CD14-positive monocyte (primary cell): Measurements from ENCODE around the gene DNAJC1. TPM values are rescaled to one million over a fixed set of nuclear protein-coding genes. Genes with fewer than 3 reads are reported as not detected.

Source experiments
- DNase-seq, 3 donors: peaks; one replicate each; pipeline ENCODE4 v3.0.0-alpha.2; 2011 to 2022
- H2AFZ ChIP-seq: 2 replicates; pipeline ENCODE4 v1.6.0; 2012; ENCODE audit warnings: mild to moderate bottlenecking, low read depth, low read length, inconsistent platforms; ENCODE audit not compliant: insufficient read depth, poor library complexity, severe bottlenecking
- H3K27ac ChIP-seq, 2 donors: 1 replicate in 1 of 2; 2 replicates in 1 of 2; pipeline ENCODE4 v1.5.1; 2012 to 2013; ENCODE audit warnings: low read length in 2 of 2, control low read depth in 1 of 2, inconsistent platforms in 1 of 2, low read depth in 1 of 2, mild to moderate bottlenecking in 1 of 2
- H3K27me3 ChIP-seq, 2 donors: one replicate each; pipeline versions ENCODE4 v1.6.0 to v1.6.1; 2011 to 2013; ENCODE audit warnings: low read length in 2 of 2; ENCODE audit not compliant: control insufficient read depth in 2 of 2, insufficient read depth in 2 of 2
- H3K36me3 ChIP-seq, 2 donors: replicated peaks in 1 of 2; 1 replicate in 1 of 2; 2 replicates in 1 of 2; pipeline versions ENCODE4 v1.5.1 to v1.6.1; 2012 to 2013; ENCODE audit warnings: low read length in 2 of 2, control low read depth in 1 of 2, inconsistent platforms in 1 of 2, mild to moderate bottlenecking in 1 of 2; ENCODE audit not compliant: insufficient read depth in 2 of 2, control insufficient read depth in 1 of 2
- H3K4me1 ChIP-seq, 2 donors: 1 replicate in 1 of 2; 2 replicates in 1 of 2; pipeline versions ENCODE4 v1.5.1 to v1.6.1; 2012 to 2013; ENCODE audit warnings: low read length in 2 of 2, control low read depth in 1 of 2, inconsistent platforms in 1 of 2, mild to moderate bottlenecking in 1 of 2, moderate library complexity in 1 of 2; ENCODE audit not compliant: insufficient read depth in 2 of 2, control insufficient read depth in 1 of 2
- H3K4me2 ChIP-seq: replicated peaks from 2 replicates; pipeline ENCODE3; 2012; ENCODE audit warnings: low read length, moderate library complexity, mild to moderate bottlenecking; ENCODE audit not compliant: poor library complexity, severe bottlenecking; ENCODE audit errors: extremely low read depth
- H3K4me3 ChIP-seq, 3 experiments: fragments of 200-600 bp in 1 of 3; sonication (generic) in 1 of 3; replicated peaks in 1 of 3; 1 replicate in 2 of 3; 2 replicates in 1 of 3; pipeline ENCODE4 v1.5.1; 2011 to 2013; ENCODE audit warnings: low read length in 3 of 3, mild to moderate bottlenecking in 3 of 3, control low read depth in 2 of 3, low read depth in 2 of 3, inconsistent platforms in 1 of 3, moderate library complexity in 1 of 3
- H3K79me2 ChIP-seq: 2 replicates; pipeline ENCODE4 v1.6.0; 2012; ENCODE audit warnings: mild to moderate bottlenecking, control low read depth, inconsistent platforms, low read length, moderate library complexity; ENCODE audit not compliant: insufficient read depth
- H3K9ac ChIP-seq: 2 replicates; pipeline ENCODE4 v1.6.0; 2017; ENCODE audit warnings: low read length, mild to moderate bottlenecking; ENCODE audit not compliant: insufficient read depth, poor library complexity, severe bottlenecking
- H3K9me3 ChIP-seq, 2 donors: replicated peaks in 1 of 2; 1 replicate in 1 of 2; 2 replicates in 1 of 2; pipeline versions ENCODE4 v1.5.1 to v1.6.1; 2012 to 2013; ENCODE audit warnings: low read length in 2 of 2, control low read depth in 1 of 2; ENCODE audit not compliant: control insufficient read depth in 1 of 2, insufficient read depth in 1 of 2
- H4K20me1 ChIP-seq: 2 replicates; pipeline ENCODE4 v1.6.0; 2012; ENCODE audit warnings: mild to moderate bottlenecking, low read length, control low read depth, moderate library complexity; ENCODE audit not compliant: insufficient read depth
- H3K27ac Mint-ChIP-seq, 7 donors: one replicate each; pipeline ENCODE4 v1.8.0; 2020; ENCODE audit warnings: mild to moderate bottlenecking in 7 of 7, mixed read lengths in 7 of 7, moderate library complexity in 6 of 7, inconsistent platforms in 2 of 7
- H3K27me3 Mint-ChIP-seq, 3 donors: one replicate each; pipeline ENCODE4 v1.8.0; 2021 to 2022; ENCODE audit warnings: low read depth in 3 of 3, mild to moderate bottlenecking in 3 of 3, mixed read lengths in 3 of 3, moderate library complexity in 3 of 3, inconsistent platforms in 1 of 3
- H3K36me3 Mint-ChIP-seq, 2 donors: one replicate each; pipeline ENCODE4 v1.8.0; 2020; ENCODE audit warnings: mixed read lengths in 2 of 2, inconsistent platforms in 1 of 2, mild to moderate bottlenecking in 1 of 2
- H3K4me1 Mint-ChIP-seq: one replicate; pipeline ENCODE4 v1.8.0; 2020; ENCODE audit warnings: mild to moderate bottlenecking, mixed read lengths
- H3K4me3 Mint-ChIP-seq, 2 donors: one replicate each; pipeline ENCODE4 v1.8.0; 2020; ENCODE audit warnings: mild to moderate bottlenecking in 2 of 2, mixed read lengths in 2 of 2, moderate library complexity in 1 of 2
- H3K9me3 Mint-ChIP-seq, 7 donors: one replicate each; pipeline ENCODE4 v1.8.0; 2020 to 2022; ENCODE audit warnings: mixed read lengths in 7 of 7, mild to moderate bottlenecking in 6 of 7, moderate library complexity in 6 of 7, inconsistent platforms in 2 of 7
- CTCF ChIP-seq: fragments of 200-600 bp; IDR thresholded peaks from one replicate; pipeline ENCODE4 v1.8.0; 2022; ENCODE audit warnings: antibody characterized with exemption, mild to moderate bottlenecking
- WGBS: methylation state at CpG from one replicate; pipeline ENCODE4 v1.1.5; 2013; ENCODE audit warnings: missing lambda C conversion rate; ENCODE audit not compliant: insufficient coverage; 5-methylcytosine and 5-hydroxymethylcytosine counted together
- intact Hi-C, 2 donors: fragments of 100-400 bp; cut with micrococcal nuclease; formaldehyde crosslinking; loops; one replicate each; pipeline versions ENCODE4 v1.15.0 to v1.15.1; 2023
- polyA plus RNA-seq, 3 donors: library from polyadenylated mRNA; depleted of rRNA in 1 of 3; unstranded in 2 of 3; stranded (reverse) in 1 of 3; fragments of 300-500 nt in 2 of 3; fragments of >200 nt in 1 of 3; fragmentation: Illumina TruSeq in 2 of 3; gene quantifications; 1 replicate in 2 of 3; 2 replicates in 1 of 3; pipeline ENCODE4 v1.2.3, GENCODE V29; 2012 to 2021

Gene DNAJC1
- polyA plus RNA-seq, 3 donors, result 11.4 to 12.9 (median 12.5) TPM

DNA sequence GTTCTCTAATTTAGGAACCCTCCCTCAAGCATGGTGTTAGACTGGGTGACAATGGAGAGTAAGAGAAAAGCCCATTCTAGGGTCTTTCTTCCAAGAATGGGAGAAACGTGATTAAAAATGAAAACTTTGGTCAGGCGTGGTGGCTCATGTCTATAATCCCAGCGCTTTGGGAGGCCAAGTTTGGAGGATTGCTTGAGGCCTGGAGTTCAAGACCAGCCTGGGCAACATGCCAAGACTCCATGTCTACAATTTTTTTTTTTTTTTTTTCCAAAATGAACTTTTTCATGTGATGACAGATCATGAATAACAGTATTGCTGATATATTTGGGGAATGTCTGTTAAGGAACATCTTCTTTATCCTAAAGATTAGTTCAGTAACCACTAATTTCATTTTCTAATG, 274.9 kb downstream of the DNAJC1 start:
- H3K36me3 ChIP-seq, result peaks cover 35 to 68% of the 10 kb centered on the region in 2 donors
- Mint-ChIP-seq H3K4me3 (no peak overlapping the region), H3K36me3 (peaks cover 48 to 59% of the 10 kb centered on the region in 2 donors)

GRCh38 chr10:21727452-21728168, 275.9 kb downstream of the DNAJC1 start:
- peaks cover 48 to 58% of the 10 kb centered on the region in 2 donors for H3K36me3 Mint-ChIP-seq

More for the DNA sequence above, 274.9 kb downstream of the DNAJC1 start:
- peaks cover 24% of the 10 kb centered on the region for H3K4me1 Mint-ChIP-seq
- H3K9ac ChIP-seq, result no peak overlapping the region
- no peaks in the 10 kb centered on the region for H3K27me3 Mint-ChIP-seq
- intact Hi-C loops, result no loop called here
- peaks cover 15 to 21% of the 10 kb centered on the region in 2 donors for H3K4me1 ChIP-seq
- no peak for DNase-seq
- no peak overlapping the region for H3K27ac Mint-ChIP-seq
- H3K9me3 ChIP-seq, result no peaks in the 10 kb centered on the region
- H2AFZ ChIP-seq, result no peak overlapping the region
- H3K4me3 ChIP-seq, result no peak overlapping the region
- no peak overlapping the region for H3K4me2 ChIP-seq
- H4K20me1 ChIP-seq, result peaks cover 35% of the 10 kb centered on the region
- H3K27ac ChIP-seq, result no peak overlapping the region
- WGBS, result 96% methylated on average over 3 of the region's 3 CpGs
- no peaks in the 10 kb centered on the region for H3K27me3 ChIP-seq
- no peak for TF ChIP-seq CTCF
- no peaks in the 10 kb centered on the region for H3K9me3 Mint-ChIP-seq
- peaks cover 8% of the 10 kb centered on the region for H3K79me2 ChIP-seq

More at GRCh38 chr10:21727452-21728168, 275.9 kb downstream of the DNAJC1 start:
- no peak overlapping the region for H3K27ac ChIP-seq
- Mint-ChIP-seq H3K9me3 (no peaks in the 10 kb centered on the region), H3K27me3 (no peaks in the 10 kb centered on the region), H3K4me1 (peaks cover 24% of the 10 kb centered on the region), H3K4me3 (no peak overlapping the region), H3K27ac (no peak overlapping the region)
- H2AFZ ChIP-seq, result no peak overlapping the region
- intact Hi-C loops, result no loop called here
- DNase-seq, result no peak
- 71% methylated on average over 1 of the region's 13 CpGs for WGBS
- H3K9ac ChIP-seq, result no peak overlapping the region
- no peak overlapping the region for H3K4me2 ChIP-seq
- peaks cover 25 to 57% of the 10 kb centered on the region in 2 donors for H3K36me3 ChIP-seq
- peaks cover 10% of the 10 kb centered on the region for H3K79me2 ChIP-seq
- H3K9me3 ChIP-seq, result no peaks in the 10 kb centered on the region
- H3K4me1 ChIP-seq, result peaks cover 15 to 21% of the 10 kb centered on the region in 2 donors
- peaks cover 41% of the 10 kb centered on the region for H4K20me1 ChIP-seq
- no peak for TF ChIP-seq CTCF
- H3K27me3 ChIP-seq, result no peaks in the 10 kb centered on the region
- H3K4me3 ChIP-seq, result no peak overlapping the region
